ENCODE data around the gene TMEM106C.

TMEM106C gene

GRCh38 chr12:47945341-47945728 lies 18.1 kb upstream of the TMEM106C start:
- no peak for TF ChIP-seq RARB (CRISPR knock-in tag; IDR thresholded peaks at IDR 0.05)
- TF ChIP-seq OSR1 (CRISPR knock-in tag; IDR thresholded peaks at IDR 0.05) = no peak
- TF ChIP-seq TCF4 (CRISPR knock-in tag; IDR thresholded peaks at IDR 0.05; ENCODE audit: borderline replicate concordance) = no peak
- TF ChIP-seq, protein P1, sequence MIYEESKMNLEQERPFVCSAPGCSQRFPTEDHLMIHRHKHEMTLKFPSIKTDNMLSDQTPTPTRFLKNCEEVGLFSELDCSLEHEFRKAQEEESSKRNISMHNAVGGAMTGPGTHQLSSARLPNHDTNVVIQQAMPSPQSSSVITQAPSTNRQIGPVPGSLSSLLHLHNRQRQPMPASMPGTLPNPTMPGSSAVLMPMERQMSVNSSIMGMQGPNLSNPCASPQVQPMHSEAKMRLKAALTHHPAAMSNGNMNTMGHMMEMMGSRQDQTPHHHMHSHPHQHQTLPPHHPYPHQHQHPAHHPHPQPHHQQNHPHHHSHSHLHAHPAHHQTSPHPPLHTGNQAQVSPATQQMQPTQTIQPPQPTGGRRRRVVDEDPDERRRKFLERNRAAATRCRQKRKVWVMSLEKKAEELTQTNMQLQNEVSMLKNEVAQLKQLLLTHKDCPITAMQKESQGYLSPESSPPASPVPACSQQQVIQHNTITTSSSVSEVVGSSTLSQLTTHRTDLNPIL (CRISPR knock-in tag; IDR thresholded peaks at IDR 0.05; ENCODE audit: low read depth) = no peak
- TF ChIP-seq ZNF70 (CRISPR knock-in tag; IDR thresholded peaks at IDR 0.05) = no peak
- ATAC-seq = no peak

DNA sequence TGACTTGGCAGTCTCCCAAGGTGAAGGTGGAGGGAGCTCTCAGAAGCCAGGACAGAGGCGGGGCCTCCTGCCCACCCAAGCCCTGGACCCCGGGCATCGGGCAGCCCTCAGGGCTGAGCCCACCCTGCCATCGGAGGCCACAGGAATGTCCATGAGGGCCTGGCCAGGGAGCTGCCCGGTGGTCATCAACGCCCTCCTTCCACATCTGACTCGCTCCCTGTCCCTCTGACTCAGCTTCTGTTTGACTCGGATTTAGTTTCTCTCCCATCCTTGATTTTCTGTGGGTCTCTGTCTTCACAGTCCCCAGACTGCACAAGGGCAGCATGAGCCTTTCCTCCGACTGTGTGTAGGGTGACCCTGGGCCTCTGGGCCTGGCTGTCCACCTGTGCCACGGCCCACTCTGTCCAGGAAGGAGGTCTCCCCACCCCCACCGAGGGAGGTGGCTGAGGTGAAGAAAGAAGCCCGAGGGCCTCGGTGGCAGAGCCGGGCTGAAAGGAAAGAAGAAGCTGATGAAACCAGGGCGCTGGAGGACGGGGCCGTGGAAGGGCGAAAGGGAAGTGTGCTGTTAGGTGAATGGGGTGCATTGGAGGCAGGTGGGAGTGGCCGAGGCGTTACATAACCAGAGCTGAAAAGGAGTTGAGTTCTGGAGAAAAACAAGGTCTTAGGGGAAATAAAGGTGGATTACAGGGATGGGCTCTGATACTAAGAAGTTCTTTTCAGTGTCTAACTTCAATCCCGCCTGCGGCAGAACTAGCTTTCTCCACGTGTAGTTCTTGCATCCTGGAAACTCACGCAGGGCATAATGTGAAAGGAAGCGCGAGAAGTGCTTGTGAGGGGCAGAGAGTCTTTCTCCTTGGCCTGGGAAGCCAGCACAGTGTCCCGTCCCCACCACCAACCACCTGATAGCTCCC lies 16.7 kb upstream of the TMEM106C start:
- TF ChIP-seq ZFP30 (CRISPR knock-in tag; IDR thresholded peaks at IDR 0.05) = no peak
- no peak for TF ChIP-seq ZNF565 (CRISPR knock-in tag; conservative IDR thresholded peaks at IDR 0.05; ENCODE audit: low read depth)
- TF ChIP-seq, protein P1 (CRISPR knock-in tag; IDR thresholded peaks at IDR 0.05; ENCODE audit: low read depth) = no peak
- no peak for TF ChIP-seq ESRRG (CRISPR knock-in tag; IDR thresholded peaks at IDR 0.05)
- no peak for TF ChIP-seq BACH2 (CRISPR knock-in tag; IDR thresholded peaks at IDR 0.05; ENCODE audit: borderline replicate concordance)
- no peak for TF ChIP-seq ZC3H10 (CRISPR knock-in tag; IDR thresholded peaks at IDR 0.05)
- TF ChIP-seq GLIS3 (CRISPR knock-in tag; IDR thresholded peaks at IDR 0.05) = no peak
- TF ChIP-seq CSDC2 (CRISPR knock-in tag; IDR thresholded peaks at IDR 0.05) = no peak
- TF ChIP-seq OSR1 (CRISPR knock-in tag; IDR thresholded peaks at IDR 0.05) = no peak
- TF ChIP-seq ZNF70 (CRISPR knock-in tag; IDR thresholded peaks at IDR 0.05) = no peak
- ATAC-seq = no peak

GRCh38 chr12:47947341-47947740 lies 16.1 kb upstream of the TMEM106C start:
- ATAC-seq = no peak

DNA sequence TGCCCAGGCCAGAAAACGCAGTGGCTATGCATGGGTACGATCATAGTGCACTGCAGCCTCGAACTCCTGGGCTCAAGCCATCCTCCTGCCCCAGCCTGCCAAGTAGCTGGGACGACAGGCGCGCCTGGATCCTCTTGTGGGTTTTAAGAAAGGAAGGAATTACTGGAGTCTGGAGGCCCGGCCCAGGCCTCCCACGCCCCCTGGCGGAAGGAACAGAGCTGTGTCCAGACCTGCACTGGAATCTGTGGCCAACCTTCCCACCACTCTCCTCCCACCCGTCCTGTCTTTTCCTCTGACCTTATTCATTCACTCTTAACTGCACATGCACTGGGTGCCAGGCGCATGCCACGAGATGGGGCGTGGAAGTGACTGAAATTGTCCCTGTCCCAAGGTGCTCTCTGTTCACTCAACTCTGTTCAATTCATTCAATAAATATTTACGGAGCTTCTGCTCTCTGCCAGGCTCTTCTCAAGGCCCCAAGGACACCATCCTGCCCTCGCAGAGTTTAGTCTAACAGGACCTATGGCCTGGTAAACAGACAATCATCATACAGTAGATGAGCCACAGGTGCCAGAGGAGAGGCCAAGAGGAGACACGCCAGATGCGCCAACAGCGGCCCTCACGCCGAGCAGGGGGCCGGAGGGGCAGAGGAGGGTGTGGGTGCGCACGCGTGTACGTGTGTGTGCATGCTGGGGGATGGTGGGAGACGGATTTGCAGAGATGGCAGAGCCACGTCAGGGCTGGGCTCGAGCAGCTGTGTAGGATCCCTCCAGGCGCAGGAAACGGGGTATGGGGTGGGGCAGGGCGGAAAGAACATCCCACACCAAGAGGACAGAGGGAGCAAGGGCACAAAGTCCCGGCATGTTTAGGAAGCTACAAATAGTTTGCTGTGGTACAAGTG lies 13.7 kb upstream of the TMEM106C start:
- peak; percentile 98 for ATAC-seq
- TF ChIP-seq, protein P2, sequence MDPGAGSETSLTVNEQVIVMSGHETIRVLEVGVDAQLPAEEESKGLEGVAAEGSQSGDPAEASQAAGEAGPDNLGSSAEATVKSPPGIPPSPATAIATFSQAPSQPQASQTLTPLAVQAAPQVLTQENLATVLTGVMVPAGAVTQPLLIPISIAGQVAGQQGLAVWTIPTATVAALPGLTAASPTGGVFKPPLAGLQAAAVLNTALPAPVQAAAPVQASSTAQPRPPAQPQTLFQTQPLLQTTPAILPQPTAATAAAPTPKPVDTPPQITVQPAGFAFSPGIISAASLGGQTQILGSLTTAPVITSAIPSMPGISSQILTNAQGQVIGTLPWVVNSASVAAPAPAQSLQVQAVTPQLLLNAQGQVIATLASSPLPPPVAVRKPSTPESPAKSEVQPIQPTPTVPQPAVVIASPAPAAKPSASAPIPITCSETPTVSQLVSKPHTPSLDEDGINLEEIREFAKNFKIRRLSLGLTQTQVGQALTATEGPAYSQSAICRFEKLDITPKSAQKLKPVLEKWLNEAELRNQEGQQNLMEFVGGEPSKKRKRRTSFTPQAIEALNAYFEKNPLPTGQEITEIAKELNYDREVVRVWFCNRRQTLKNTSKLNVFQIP (CRISPR knock-in tag; IDR thresholded peaks at IDR 0.05; ENCODE audit: borderline replicate concordance, low read depth) = no peak
- TF ChIP-seq, protein P3, sequence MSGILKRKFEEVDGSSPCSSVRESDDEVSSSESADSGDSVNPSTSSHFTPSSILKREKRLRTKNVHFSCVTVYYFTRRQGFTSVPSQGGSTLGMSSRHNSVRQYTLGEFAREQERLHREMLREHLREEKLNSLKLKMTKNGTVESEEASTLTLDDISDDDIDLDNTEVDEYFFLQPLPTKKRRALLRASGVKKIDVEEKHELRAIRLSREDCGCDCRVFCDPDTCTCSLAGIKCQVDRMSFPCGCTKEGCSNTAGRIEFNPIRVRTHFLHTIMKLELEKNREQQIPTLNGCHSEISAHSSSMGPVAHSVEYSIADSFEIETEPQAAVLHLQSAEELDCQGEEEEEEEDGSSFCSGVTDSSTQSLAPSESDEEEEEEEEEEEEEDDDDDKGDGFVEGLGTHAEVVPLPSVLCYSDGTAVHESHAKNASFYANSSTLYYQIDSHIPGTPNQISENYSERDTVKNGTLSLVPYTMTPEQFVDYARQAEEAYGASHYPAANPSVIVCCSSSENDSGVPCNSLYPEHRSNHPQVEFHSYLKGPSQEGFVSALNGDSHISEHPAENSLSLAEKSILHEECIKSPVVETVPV (CRISPR knock-in tag; IDR thresholded peaks at IDR 0.05) = no peak
- TF ChIP-seq ZNF8 (CRISPR knock-in tag; IDR thresholded peaks at IDR 0.05) (no peak), ARNTL (CRISPR knock-in tag; IDR thresholded peaks at IDR 0.05; ENCODE audit: borderline replicate concordance, low read depth) (no peak), ZFP30 (CRISPR knock-in tag; IDR thresholded peaks at IDR 0.05) (no peak), PPARA (CRISPR knock-in tag; IDR thresholded peaks at IDR 0.05; ENCODE audit: borderline replicate concordance) (no peak), OSR1 (CRISPR knock-in tag; IDR thresholded peaks at IDR 0.05) (no peak), BACH2 (CRISPR knock-in tag; IDR thresholded peaks at IDR 0.05; ENCODE audit: borderline replicate concordance) (no peak), TCF4 (CRISPR knock-in tag; IDR thresholded peaks at IDR 0.05; ENCODE audit: borderline replicate concordance) (no peak), ESRRG (CRISPR knock-in tag; IDR thresholded peaks at IDR 0.05) (no peak)

More at GRCh38 chr12:47947341-47947740, 16.1 kb upstream of the TMEM106C start:
- TF ChIP-seq CSDC2 (CRISPR knock-in tag; IDR thresholded peaks at IDR 0.05) (no peak), TCF4 (CRISPR knock-in tag; IDR thresholded peaks at IDR 0.05; ENCODE audit: borderline replicate concordance) (no peak), ZNF8 (CRISPR knock-in tag; IDR thresholded peaks at IDR 0.05) (no peak), ZFP3 (CRISPR knock-in tag; IDR thresholded peaks at IDR 0.05) (no peak), OSR1 (CRISPR knock-in tag; IDR thresholded peaks at IDR 0.05) (no peak)
- TF ChIP-seq, protein P2 (CRISPR knock-in tag; IDR thresholded peaks at IDR 0.05; ENCODE audit: borderline replicate concordance, low read depth) = no peak
- TF ChIP-seq, protein P4, sequence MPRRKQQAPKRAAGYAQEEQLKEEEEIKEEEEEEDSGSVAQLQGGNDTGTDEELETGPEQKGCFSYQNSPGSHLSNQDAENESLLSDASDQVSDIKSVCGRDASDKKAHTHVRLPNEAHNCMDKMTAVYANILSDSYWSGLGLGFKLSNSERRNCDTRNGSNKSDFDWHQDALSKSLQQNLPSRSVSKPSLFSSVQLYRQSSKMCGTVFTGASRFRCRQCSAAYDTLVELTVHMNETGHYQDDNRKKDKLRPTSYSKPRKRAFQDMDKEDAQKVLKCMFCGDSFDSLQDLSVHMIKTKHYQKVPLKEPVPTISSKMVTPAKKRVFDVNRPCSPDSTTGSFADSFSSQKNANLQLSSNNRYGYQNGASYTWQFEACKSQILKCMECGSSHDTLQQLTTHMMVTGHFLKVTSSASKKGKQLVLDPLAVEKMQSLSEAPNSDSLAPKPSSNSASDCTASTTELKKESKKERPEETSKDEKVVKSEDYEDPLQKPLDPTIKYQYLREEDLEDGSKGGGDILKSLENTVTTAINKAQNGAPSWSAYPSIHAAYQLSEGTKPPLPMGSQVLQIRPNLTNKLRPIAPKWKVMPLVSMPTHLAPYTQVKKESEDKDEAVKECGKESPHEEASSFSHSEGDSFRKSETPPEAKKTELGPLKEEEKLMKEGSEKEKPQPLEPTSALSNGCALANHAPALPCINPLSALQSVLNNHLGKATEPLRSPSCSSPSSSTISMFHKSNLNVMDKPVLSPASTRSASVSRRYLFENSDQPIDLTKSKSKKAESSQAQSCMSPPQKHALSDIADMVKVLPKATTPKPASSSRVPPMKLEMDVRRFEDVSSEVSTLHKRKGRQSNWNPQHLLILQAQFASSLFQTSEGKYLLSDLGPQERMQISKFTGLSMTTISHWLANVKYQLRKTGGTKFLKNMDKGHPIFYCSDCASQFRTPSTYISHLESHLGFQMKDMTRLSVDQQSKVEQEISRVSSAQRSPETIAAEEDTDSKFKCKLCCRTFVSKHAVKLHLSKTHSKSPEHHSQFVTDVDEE (CRISPR knock-in tag; IDR thresholded peaks at IDR 0.05) = no peak
